H1 (cell line): ENCODE results near the gene HAO2. TPM values are rescaled to one million over a fixed set of nuclear protein-coding genes. Genes with fewer than 3 reads are reported as not detected.

Experiments
- CTCF ChIA-PET: fragments of 300-600 bp; sonication (Branson Sonifier 250); formaldehyde crosslinking; loops from one replicate; lab custom pipeline; 2021; ENCODE audit not compliant: partially characterized antibody; lab: Charles Lee
- POLR2A ChIA-PET: fragments of 300-600 bp; sonication (Branson Sonifier 250); formaldehyde crosslinking; loops from one replicate; lab custom pipeline; 2021; ENCODE audit warnings: inconsistent platforms; ENCODE audit not compliant: partially characterized antibody; lab: Charles Lee
- DNase-seq, 2 experiments: peaks; one replicate each; pipeline versions ENCODE4 v3.0.0 to v3.0.0-alpha.2; 2010 to 2022; ENCODE audit warnings: low spot score in 2 of 2, low read depth in 1 of 2, mixed read lengths in 1 of 2
- FAIRE-seq: peaks from 2 replicates; lab custom pipeline; 2011; peaks lifted over from hg19 to GRCh38; lab: Jason Lieb, UNC
- H2AFZ ChIP-seq: 2 replicates; pipeline ENCODE4 v1.8.1; 2012; ENCODE audit warnings: low read length, inconsistent platforms
- H2AK5ac ChIP-seq: 2 replicates; pipeline ENCODE4 v1.6.1; 2013; ENCODE audit warnings: low read depth, low read length
- H2BK120ac ChIP-seq: replicated peaks from 2 replicates; pipeline ENCODE3; 2013; ENCODE audit warnings: low read depth, low read length, inconsistent platforms
- H2BK12ac ChIP-seq: 2 replicates; pipeline ENCODE4 v1.6.1; 2013; ENCODE audit warnings: low read depth, low read length
- H2BK15ac ChIP-seq: 2 replicates; pipeline ENCODE4 v1.6.1; 2013; ENCODE audit warnings: low read length
- H2BK20ac ChIP-seq: 2 replicates; pipeline ENCODE4 v1.6.1; 2013; ENCODE audit warnings: low read length
- H2BK5ac ChIP-seq: 2 replicates; pipeline ENCODE4 v1.6.1; 2013; ENCODE audit warnings: low read depth, low read length
- H3K14ac ChIP-seq: 2 replicates; pipeline ENCODE4 v1.6.1; 2013; ENCODE audit warnings: inconsistent platforms; ENCODE audit not compliant: insufficient read length
- H3K18ac ChIP-seq: 2 replicates; pipeline ENCODE4 v1.6.1; 2013; ENCODE audit warnings: low read length; ENCODE audit errors: extremely low read depth
- H3K23ac ChIP-seq: 2 replicates; pipeline ENCODE4 v1.6.1; 2013; ENCODE audit warnings: inconsistent platforms; ENCODE audit not compliant: insufficient read length
- H3K23me2 ChIP-seq: 2 replicates; pipeline ENCODE4 v1.6.1; 2013; ENCODE audit warnings: low read depth, low read length
- H3K27ac ChIP-seq: 2 replicates; pipeline ENCODE4 v1.6.1; 2011; ENCODE audit warnings: low read depth, low read length, inconsistent platforms
- H3K27me3 ChIP-seq, 4 experiments: replicated peaks in 1 of 4; 1 replicate in 1 of 4; 2 replicates in 3 of 4; pipeline versions ENCODE4 v1.6.1 to v1.8.1; 2011 to 2013; ENCODE audit warnings: low read length in 3 of 4, mild to moderate bottlenecking in 3 of 4, inconsistent platforms in 2 of 4, mixed read lengths in 2 of 4, moderate library complexity in 1 of 4; ENCODE audit not compliant: control insufficient read depth in 3 of 4, insufficient read depth in 3 of 4; ENCODE audit errors: extremely low read depth in 1 of 4
- H3K36me3 ChIP-seq, 4 experiments: 2 replicates each; pipeline versions ENCODE4 v1.6.1 to v1.8.1; 2011 to 2013; ENCODE audit warnings: mild to moderate bottlenecking in 4 of 4, low read length in 3 of 4, moderate library complexity in 2 of 4, control low read depth in 1 of 4, inconsistent platforms in 1 of 4; ENCODE audit not compliant: insufficient read depth in 4 of 4, control insufficient read depth in 2 of 4
- H3K4ac ChIP-seq: replicated peaks from 2 replicates; pipeline ENCODE3; 2013; ENCODE audit warnings: low read length, low read depth, mixed read lengths, inconsistent platforms; ENCODE audit not compliant: insufficient read length
- H3K4me1 ChIP-seq, 4 experiments: replicated peaks in 1 of 4; 1 replicate in 1 of 4; 2 replicates in 3 of 4; pipeline versions ENCODE4 v1.6.1 to v1.8.1; 2011 to 2013; ENCODE audit warnings: low read length in 3 of 4, inconsistent platforms in 2 of 4, mixed read lengths in 1 of 4; ENCODE audit not compliant: insufficient read depth in 4 of 4, control insufficient read depth in 3 of 4
- H3K4me2 ChIP-seq, 2 experiments: 2 replicates each; pipeline versions ENCODE4 v1.6.1 to v1.8.1; 2011 to 2013; ENCODE audit warnings: low read depth in 2 of 2, low read length in 2 of 2, control low read depth in 1 of 2, inconsistent platforms in 1 of 2, mild to moderate bottlenecking in 1 of 2; ENCODE audit not compliant: insufficient read depth in 1 of 2
- H3K4me3 ChIP-seq, 4 experiments: fragments of 200-600, 300-600 bp in 1 of 4; sonication (generic), shearing (Covaris generic), sonication (Bioruptor Twin) in 1 of 4; 2 replicates each; pipeline versions ENCODE4 v1.5.1 to v1.8.1; 2011 to 2016; ENCODE audit warnings: low read length in 4 of 4, low read depth in 3 of 4, control low read depth in 2 of 4, inconsistent platforms in 2 of 4, mild to moderate bottlenecking in 2 of 4, mixed read lengths in 1 of 4, moderate library complexity in 1 of 4; ENCODE audit not compliant: insufficient read depth in 2 of 4; ENCODE audit errors: extremely low read depth in 1 of 4
- H3K56ac ChIP-seq: replicated peaks from 2 replicates; pipeline ENCODE3; 2013; ENCODE audit warnings: low read depth, mild to moderate bottlenecking, mixed read lengths, low read length, inconsistent platforms; ENCODE audit not compliant: insufficient read length
- H3K79me1 ChIP-seq: 2 replicates; pipeline ENCODE4 v1.6.1; 2013; ENCODE audit warnings: low read depth, low read length, control low read depth
- H3K79me2 ChIP-seq, 2 experiments: 2 replicates each; pipeline versions ENCODE4 v1.6.1 to v1.8.1; 2012 to 2013; ENCODE audit warnings: low read length in 2 of 2, mild to moderate bottlenecking in 2 of 2, inconsistent platforms in 1 of 2; ENCODE audit not compliant: insufficient read depth in 2 of 2, control insufficient read depth in 1 of 2
- H3K9ac ChIP-seq, 4 experiments: replicated peaks in 1 of 4; 1 replicate in 1 of 4; 2 replicates in 3 of 4; pipeline versions ENCODE4 v1.6.1 to v1.8.1; 2011 to 2013; ENCODE audit warnings: low read depth in 3 of 4, low read length in 3 of 4, control low read depth in 2 of 4, mild to moderate bottlenecking in 2 of 4, moderate library complexity in 2 of 4, inconsistent platforms in 1 of 4; ENCODE audit errors: extremely low read depth in 1 of 4
- H3K9me3 ChIP-seq, 2 experiments: 2 replicates each; pipeline versions ENCODE4 v1.6.1 to v1.8.1; 2012 to 2013; ENCODE audit warnings: mild to moderate bottlenecking in 2 of 2, moderate library complexity in 2 of 2, control low read depth in 1 of 2, inconsistent platforms in 1 of 2, low read depth in 1 of 2, low read length in 1 of 2, mixed read lengths in 1 of 2; ENCODE audit not compliant: insufficient read depth in 2 of 2
- H4K20me1 ChIP-seq, 2 experiments: replicated peaks in 1 of 2; 2 replicates each; pipeline versions ENCODE3 to v1.8.1; 2011 to 2013; ENCODE audit warnings: inconsistent platforms in 2 of 2, low read length in 2 of 2, mild to moderate bottlenecking in 1 of 2; ENCODE audit not compliant: insufficient read depth in 2 of 2, control insufficient read depth in 1 of 2
- H4K5ac ChIP-seq: 2 replicates; pipeline ENCODE4 v1.6.1; 2013; ENCODE audit warnings: low read length, low read depth, mixed read lengths, inconsistent platforms; ENCODE audit not compliant: insufficient read length
- H4K8ac ChIP-seq: 2 replicates; pipeline ENCODE4 v1.8.0; 2013; ENCODE audit warnings: mild to moderate bottlenecking, moderate library complexity, low read length, inconsistent platforms; ENCODE audit not compliant: insufficient read depth; ENCODE audit errors: extremely low read depth
- H4K91ac ChIP-seq: replicated peaks from 2 replicates; pipeline ENCODE3; 2013; ENCODE audit warnings: low read length, mixed read lengths, inconsistent platforms; ENCODE audit not compliant: insufficient read length
- CBX8 ChIP-seq: fragments of 300-800, 300-1000 bp; sonication (generic); IDR thresholded peaks from 2 replicates; pipeline ENCODE4 v1.7.1; 2016; ENCODE audit warnings: low read depth, low read length, borderline replicate concordance
- CTCF ChIP-seq, 3 experiments: IDR thresholded peaks; 1 replicate in 2 of 3; 2 replicates in 1 of 3; pipeline versions ENCODE4 v1.5.1 to v1.6.1; 2011; ENCODE audit warnings: low read length in 3 of 3, mild to moderate bottlenecking in 3 of 3, inconsistent platforms in 2 of 3, low read depth in 1 of 3, moderate library complexity in 1 of 3; ENCODE audit not compliant: insufficient read depth in 1 of 3; ENCODE audit errors: control extremely low read depth in 1 of 3
- RAD21 ChIP-seq, 2 experiments: IDR thresholded peaks in 1 of 2; conservative IDR thresholded peaks in 1 of 2; 2 replicates each; pipeline ENCODE4 v1.6.1; 2011; ENCODE audit warnings: low read depth in 2 of 2, low read length in 2 of 2, improper control_type of control experiment in 1 of 2, inconsistent platforms in 1 of 2, mild to moderate bottlenecking in 1 of 2, moderate library complexity in 1 of 2
- SIN3A ChIP-seq, 2 experiments: IDR thresholded peaks in 1 of 2; conservative IDR thresholded peaks in 1 of 2; 2 replicates each; pipeline ENCODE4 v1.6.1; 2011 to 2012; ENCODE audit warnings: low read length in 2 of 2, improper control_type of control experiment in 1 of 2, low read depth in 1 of 2, mild to moderate bottlenecking in 1 of 2
- SRF ChIP-seq: IDR thresholded peaks from 2 replicates; pipeline ENCODE4 v1.6.1; 2011; ENCODE audit warnings: mild to moderate bottlenecking, low read depth, low read length, moderate library complexity
- WGBS, 2 experiments: shearing (Covaris generic) in 1 of 2; methylation state at CpG; one replicate each; pipeline versions ENCODE4 v1.1.6 to v1.1.7; 2013 to 2015; ENCODE audit warnings: low lambda C conversion rate in 2 of 2, mixed read lengths in 2 of 2, inconsistent platforms in 1 of 2, low coverage in 1 of 2, missing lambda C conversion rate in 1 of 2; ENCODE audit not compliant: insufficient replicate concordance in 2 of 2, insufficient coverage in 1 of 2, insufficient read length in 1 of 2; ENCODE audit errors: extremely low coverage in 1 of 2, missing lambda C conversion rate in 1 of 2; 5-methylcytosine and 5-hydroxymethylcytosine counted together
- polyA plus RNA-seq, 7 experiments: library from polyadenylated mRNA; depleted of rRNA in 3 of 7; stranded (reverse) in 5 of 7; unstranded in 2 of 7; fragments of >200 nt in 5 of 7; fragments of 200-250 nt in 2 of 7; gene quantifications; 1 replicate in 5 of 7; 2 replicates in 1 of 7; 4 replicates in 1 of 7; pipeline versions ENCODE4 v1.2.1 to v1.2.3, GENCODE V29; 2011 to 2013; ENCODE audit warnings: missing spikeins in 2 of 7, mixed read lengths in 2 of 7
- total RNA-seq: library from RNA; stranded (reverse); fragmentation: NEBNext Ultra II Directional; extraction: Animal tissue kit (Norgen Biotek cat#: 25700); gene quantifications from 2 replicates; pipeline ENCODE4 v1.2.1, GENCODE V29; 2021

HAO2 gene
- total and polyA plus RNA-seq, 2 of the 8 experiments (the other 6 are each of a cell fraction or from before 2014, with no cell fraction given) = not detected

- Histone ChIP-seq H3K27ac (no peak overlapping the region), H4K91ac (no peak overlapping the region), H2AFZ (no peak overlapping the region), H3K9ac (no peak overlapping the region), H2BK20ac (no peak overlapping the region), H2BK12ac (no peak overlapping the region), H4K8ac (no peak overlapping the region), H3K79me1 (no peaks in the 10 kb centered on the region), H3K14ac (no peak overlapping the region), H3K27me3 (no peaks in the 10 kb centered on the region), H3K9me3 (no peaks in the 10 kb centered on the region), H3K18ac (no peak overlapping the region), H3K79me2 (no peaks in the 10 kb centered on the region), H3K56ac (no peak overlapping the region), H3K4me3 (no peak overlapping the region), H3K4me1 (peaks cover 0 to 3% (median 0%) of the 10 kb centered on the region in 4 experiments; a peak in 2 of 7 replicates), H3K4ac (no peak overlapping the region), H2BK120ac (no peak overlapping the region), H2BK15ac (no peak overlapping the region), H3K23me2 (no peaks in the 10 kb centered on the region), H4K5ac (no peak overlapping the region), H2AK5ac (no peak overlapping the region), H2BK5ac (no peak overlapping the region), H3K36me3 (no peaks in the 10 kb centered on the region), H3K4me2 (no peak overlapping the region), H3K23ac (no peak overlapping the region), H4K20me1 (no peaks in the 10 kb centered on the region)
- POLR2A ChIA-PET = no interaction called here
- FAIRE-seq (peak; percentile 93), DNase-seq (peak in 1 of 2 experiments; percentile 53)
- TF ChIP-seq RAD21 (IDR thresholded peaks at IDR 0.05 in 1 of 2, conservative IDR thresholded peaks at IDR 0.05 in 1 of 2; ENCODE audit: low read depth in 2 of 2, low read length in 2 of 2) = peak; percentile 84 to 86
- TF ChIP-seq SRF = no peak
- peak; percentile 58 to 73; a peak in 2 of 4 replicates for TF ChIP-seq SIN3A (conservative IDR thresholded peaks at IDR 0.05 in 1 of 2, IDR thresholded peaks at IDR 0.05 in 1 of 2; ENCODE audit: low read depth in 1 of 2, low read length in 2 of 2)
- TF ChIP-seq CBX8 = no peak
- peak in 2 of 3 experiments; percentile 59 to 64; a peak in 3 of 4 replicates for TF ChIP-seq CTCF (IDR thresholded peaks at IDR 0.05; ENCODE audit: control extremely low read depth in 1 of 3, insufficient read depth in 1 of 3, low read depth in 1 of 3, low read length in 3 of 3)
- CTCF ChIA-PET = interaction anchor here (0.7 to 3.3 kb wide), 37 partner anchors 10 to 855 kb away, joined by 3 to 31 read pairs (median 4); partner anchors contain the start of gene HSD3B2
- WGBS, 2 experiments = 49% methylated on average over 6 of the region's 6 CpGs; no CpG with 5 or more reads in 1 of the 2 experiments
Measured at GRCh38 chr1:119372503-119373086, 4.0 kb downstream of the HAO2 start.
